Measurements from ENCODE around the gene ANTXR2. TPM values are rescaled to one million over a fixed set of nuclear protein-coding genes. Genes with fewer than 3 reads are reported as not detected.

The ANTXR2 gene
- total RNA-seq, 2 experiments from 2014 or later, result not detected

DNA sequence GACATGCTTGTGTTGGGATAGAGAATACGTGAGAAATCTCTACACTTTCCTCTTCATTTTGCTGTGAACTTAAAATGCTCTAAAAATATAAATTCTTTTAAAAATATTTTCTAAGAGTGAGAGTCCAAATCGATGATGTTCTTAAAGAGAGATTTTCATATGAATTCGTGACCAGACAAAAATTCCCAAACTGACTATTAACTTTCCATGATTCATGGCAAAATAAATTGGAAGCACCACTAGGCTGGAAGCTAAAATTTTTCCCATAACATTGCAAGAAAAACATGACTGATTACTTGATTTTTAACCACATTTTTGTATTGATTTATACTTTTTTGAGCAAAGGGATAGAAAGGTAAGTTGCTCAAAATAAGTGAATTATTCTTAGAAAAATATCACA lies 201.1 kb downstream of the ANTXR2 start:
- Histone ChIP-seq H3K9me3 (ENCODE audit: low read length) (no peaks in the 10 kb centered on the region), H3K4me1 (ENCODE audit: insufficient read depth, low read length, poor library complexity, severe bottlenecking) (no peaks in the 10 kb centered on the region), H3K79me2 (ENCODE audit: insufficient read depth, low read depth, low read length) (no peaks in the 10 kb centered on the region), H3K36me3 (ENCODE audit: insufficient read depth, low read length) (no peaks in the 10 kb centered on the region), H3K27ac (ENCODE audit: low read depth, low read length, poor library complexity, severe bottlenecking) (no peak overlapping the region), H3K4me3 (ENCODE audit: low read depth, low read length, poor library complexity, severe bottlenecking) (no peak overlapping the region), H3K9me2 (ENCODE audit: insufficient read depth, low read length) (no peaks in the 10 kb centered on the region), H2AFZ (ENCODE audit: low read length) (no peak overlapping the region), H4K20me1 (ENCODE audit: insufficient read depth, low read length) (no peaks in the 10 kb centered on the region), H3K4me2 (ENCODE audit: low read length) (no peak overlapping the region)
- CTCF ChIA-PET (ENCODE audit: unreplicated experiment), result no interaction called here
- POLR2A ChIA-PET, result interaction anchor here (1.0 kb wide), 1 partner anchor 1902 kb away, joined by 3 read pairs; no protein-coding TSS in a partner anchor
- intact Hi-C loops (cut with micrococcal nuclease; ENCODE audit: unreplicated experiment), result no loop called here
- DNase-seq (ENCODE audit: low spot score), result no peak
- no peak for TF ChIP-seq EZH2phosphoT487 (IDR thresholded peaks at IDR 0.05; ENCODE audit: borderline replicate concordance, low read depth, low read length)
- no peak for TF ChIP-seq CTCF (conservative IDR thresholded peaks at IDR 0.05; ENCODE audit: low read length)
- BruUV-seq (replicated peaks), result no TSS peak

GRCh38 chr4:79869597-79870237 lies 203.3 kb downstream of the ANTXR2 start:
- H3K9me3 ChIP-seq (ENCODE audit: low read length), result no peaks in the 10 kb centered on the region
- BruUV-seq (replicated peaks), result no TSS peak
- TF ChIP-seq EZH2phosphoT487 (IDR thresholded peaks at IDR 0.05; ENCODE audit: borderline replicate concordance, low read depth, low read length) (no peak), CTCF (conservative IDR thresholded peaks at IDR 0.05; ENCODE audit: low read length) (no peak)
- H3K79me2 ChIP-seq (ENCODE audit: insufficient read depth, low read depth, low read length), result no peaks in the 10 kb centered on the region
- no peak overlapping the region for H3K27ac ChIP-seq (ENCODE audit: low read depth, low read length, poor library complexity, severe bottlenecking)
- no peaks in the 10 kb centered on the region for H3K9me2 ChIP-seq (ENCODE audit: insufficient read depth, low read length)
- no peak for DNase-seq (ENCODE audit: low spot score)
- H3K4me3 ChIP-seq (ENCODE audit: low read depth, low read length, poor library complexity, severe bottlenecking), result no peak overlapping the region
- no peaks in the 10 kb centered on the region for H3K4me1 ChIP-seq (ENCODE audit: insufficient read depth, low read length, poor library complexity, severe bottlenecking)
- H2AFZ ChIP-seq (ENCODE audit: low read length), result no peak overlapping the region
- ChIA-PET CTCF (ENCODE audit: unreplicated experiment) (no interaction called here), POLR2A (no interaction called here)
- no peaks in the 10 kb centered on the region for H3K36me3 ChIP-seq (ENCODE audit: insufficient read depth, low read length)
- intact Hi-C loops (cut with micrococcal nuclease; ENCODE audit: unreplicated experiment), result no loop called here
- no peak overlapping the region for H3K4me2 ChIP-seq (ENCODE audit: low read length)
- H4K20me1 ChIP-seq (ENCODE audit: insufficient read depth, low read length), result no peaks in the 10 kb centered on the region

DNA sequence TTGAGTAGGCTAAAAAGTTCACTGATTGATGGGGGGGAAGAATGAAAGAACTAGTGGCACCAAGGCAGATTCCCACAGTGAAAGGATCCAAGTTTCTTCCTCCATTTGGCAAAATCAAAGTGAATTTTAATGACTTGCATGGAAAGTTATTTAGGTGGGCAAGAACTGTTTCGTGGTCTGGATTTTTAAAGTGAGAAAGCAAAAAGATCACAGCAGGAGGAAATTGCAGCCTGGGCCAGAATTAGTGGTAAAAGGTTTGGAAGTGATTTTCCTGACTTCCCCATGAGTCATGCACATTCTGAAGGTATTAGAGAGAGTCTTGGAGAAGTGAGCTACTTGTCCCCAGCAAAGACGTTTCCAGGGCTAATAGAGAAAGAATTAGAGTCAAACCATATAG lies 207.8 kb downstream of the ANTXR2 start:
- Histone ChIP-seq H3K9me3 (ENCODE audit: low read length) (no peaks in the 10 kb centered on the region), H3K27ac (ENCODE audit: low read depth, low read length, poor library complexity, severe bottlenecking) (no peak overlapping the region), H3K79me2 (ENCODE audit: insufficient read depth, low read depth, low read length) (no peaks in the 10 kb centered on the region), H4K20me1 (ENCODE audit: insufficient read depth, low read length) (no peaks in the 10 kb centered on the region), H3K4me3 (ENCODE audit: low read depth, low read length, poor library complexity, severe bottlenecking) (no peak overlapping the region), H3K4me1 (ENCODE audit: insufficient read depth, low read length, poor library complexity, severe bottlenecking) (no peaks in the 10 kb centered on the region), H2AFZ (ENCODE audit: low read length) (no peak overlapping the region), H3K9me2 (ENCODE audit: insufficient read depth, low read length) (no peaks in the 10 kb centered on the region), H3K36me3 (ENCODE audit: insufficient read depth, low read length) (no peaks in the 10 kb centered on the region), H3K4me2 (ENCODE audit: low read length) (no peak overlapping the region)
- DNase-seq (ENCODE audit: low spot score), result no peak
- ChIA-PET CTCF (ENCODE audit: unreplicated experiment) (no interaction called here), POLR2A (interaction anchor here (0.5 kb wide), 1 partner anchor 903 kb away, joined by 3 read pairs; no protein-coding TSS in a partner anchor)
- BruUV-seq (replicated peaks), result no TSS peak
- intact Hi-C loops (cut with micrococcal nuclease; ENCODE audit: unreplicated experiment), result no loop called here
- TF ChIP-seq CTCF (conservative IDR thresholded peaks at IDR 0.05; ENCODE audit: low read length) (no peak), EZH2phosphoT487 (IDR thresholded peaks at IDR 0.05; ENCODE audit: borderline replicate concordance, low read depth, low read length) (no peak)
